ENCODE data around the gene NDUFAF7.

GRCh38 chr2:37190290-37190689 is 41.2 kb upstream of the NDUFAF7 start:
- TF ChIP-seq EP300 (IDR thresholded peaks at IDR 0.05) (no peak), CTCF (IDR thresholded peaks at IDR 0.05) (no peak), TFCP2L1 (CRISPR knock-in tag; IDR thresholded peaks at IDR 0.05) (no peak), REST (IDR thresholded peaks at IDR 0.05) (no peak), POLR2A (IDR thresholded peaks at IDR 0.05; ENCODE audit: low read length) (no peak), BHLHE40 (IDR thresholded peaks at IDR 0.05; ENCODE audit: low read depth, low read length) (no peak), JUN (IDR thresholded peaks at IDR 0.05) (no peak), KDM5A (IDR thresholded peaks at IDR 0.05) (no peak), USF2 (IDR thresholded peaks at IDR 0.05) (no peak), RNF2 (IDR thresholded peaks at IDR 0.05; ENCODE audit: borderline replicate concordance, low read depth) (no peak), MAFK (IDR thresholded peaks at IDR 0.05; ENCODE audit: partially characterized antibody) (no peak), CBX8 (IDR thresholded peaks at IDR 0.05) (no peak)
